ENCODE results near the gene ELOB. TPM values are rescaled to one million over a fixed set of nuclear protein-coding genes. Genes with fewer than 3 reads are reported as not detected.

ELOB gene
- total RNA-seq, 1 donor from 2014 or later, result 530 TPM

DNA sequence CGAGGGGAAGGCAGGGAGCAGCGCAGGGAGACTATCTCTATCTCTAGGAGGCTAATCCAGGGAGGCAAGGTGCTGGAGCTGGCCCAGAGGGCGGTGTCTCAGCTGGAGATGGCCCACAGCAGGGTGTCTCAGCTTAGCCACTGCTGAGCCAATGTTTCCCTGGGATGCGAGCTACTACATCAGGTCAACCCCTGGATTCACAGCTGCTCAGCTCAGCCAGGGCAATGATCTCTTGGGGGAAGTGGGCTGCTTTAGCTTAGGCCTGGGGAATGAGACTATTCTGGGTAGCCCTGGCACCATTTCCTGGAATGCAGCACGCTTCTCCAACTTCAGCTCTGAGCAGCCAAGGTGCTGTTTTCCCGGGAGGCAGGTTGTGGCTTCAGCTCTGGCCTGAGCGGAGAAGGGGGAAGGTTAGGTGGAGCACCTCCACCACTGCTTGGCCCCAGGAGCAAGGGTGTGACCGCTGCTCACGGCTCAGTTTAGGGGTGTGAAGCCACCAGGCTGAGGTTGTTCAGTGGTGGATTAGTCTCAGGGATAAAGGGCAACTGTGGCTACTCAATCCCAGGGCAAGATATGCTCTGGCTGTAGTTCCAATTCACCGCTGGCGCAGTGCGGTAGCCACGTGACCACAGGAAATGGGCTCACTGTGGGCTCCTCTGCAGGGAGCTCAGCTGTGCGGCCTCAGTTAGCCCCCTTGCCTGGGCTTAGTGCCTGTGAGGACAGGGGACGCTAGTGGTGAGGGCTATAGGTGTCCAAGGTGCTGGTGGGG is 34.8 kb upstream of the ELOB start:
- Histone ChIP-seq H3K9me3 (no peaks in the 10 kb centered on the region), H3K4me3 (no peak overlapping the region), H3K36me3 (no peaks in the 10 kb centered on the region), H3K27ac (no peak overlapping the region), H3K27me3 (no peaks in the 10 kb centered on the region), H3K4me1 (no peaks in the 10 kb centered on the region)
- DNase-seq (ENCODE audit: extremely low spot score in 2 of 2), result no peak
- TF ChIP-seq, protein P1, sequence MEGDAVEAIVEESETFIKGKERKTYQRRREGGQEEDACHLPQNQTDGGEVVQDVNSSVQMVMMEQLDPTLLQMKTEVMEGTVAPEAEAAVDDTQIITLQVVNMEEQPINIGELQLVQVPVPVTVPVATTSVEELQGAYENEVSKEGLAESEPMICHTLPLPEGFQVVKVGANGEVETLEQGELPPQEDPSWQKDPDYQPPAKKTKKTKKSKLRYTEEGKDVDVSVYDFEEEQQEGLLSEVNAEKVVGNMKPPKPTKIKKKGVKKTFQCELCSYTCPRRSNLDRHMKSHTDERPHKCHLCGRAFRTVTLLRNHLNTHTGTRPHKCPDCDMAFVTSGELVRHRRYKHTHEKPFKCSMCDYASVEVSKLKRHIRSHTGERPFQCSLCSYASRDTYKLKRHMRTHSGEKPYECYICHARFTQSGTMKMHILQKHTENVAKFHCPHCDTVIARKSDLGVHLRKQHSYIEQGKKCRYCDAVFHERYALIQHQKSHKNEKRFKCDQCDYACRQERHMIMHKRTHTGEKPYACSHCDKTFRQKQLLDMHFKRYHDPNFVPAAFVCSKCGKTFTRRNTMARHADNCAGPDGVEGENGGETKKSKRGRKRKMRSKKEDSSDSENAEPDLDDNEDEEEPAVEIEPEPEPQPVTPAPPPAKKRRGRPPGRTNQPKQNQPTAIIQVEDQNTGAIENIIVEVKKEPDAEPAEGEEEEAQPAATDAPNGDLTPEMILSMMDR (IDR thresholded peaks at IDR 0.05), result no peak
- TF ChIP-seq POLR2A (IDR thresholded peaks at IDR 0.05) (no peak), POLR2AphosphoS5 (IDR thresholded peaks at IDR 0.05; ENCODE audit: insufficient read depth in 1 of 2, low read depth in 1 of 2) (no peak)
- intact Hi-C loops (cut with DNase I), result no loop called here

GRCh38 chr16:2810651-2811050 is 33.6 kb upstream of the ELOB start:
- intact Hi-C loops (cut with DNase I), result no loop called here

GRCh38 chr16:2809149-2809760 is 32.2 kb upstream of the ELOB start:
- peaks cover 4% of the 10 kb centered on the region for H3K9me3 ChIP-seq
- H3K4me1 ChIP-seq, result no peaks in the 10 kb centered on the region
- no peak overlapping the region for H3K4me3 ChIP-seq
- H3K27ac ChIP-seq, result no peak overlapping the region
- TF ChIP-seq, protein P1 (IDR thresholded peaks at IDR 0.05), result no peak
- no peak for TF ChIP-seq POLR2A (IDR thresholded peaks at IDR 0.05)
- no peak for TF ChIP-seq POLR2AphosphoS5 (IDR thresholded peaks at IDR 0.05; ENCODE audit: insufficient read depth in 1 of 2, low read depth in 1 of 2)
- intact Hi-C loops (cut with DNase I), result no loop called here
- DNase-seq (ENCODE audit: extremely low spot score in 2 of 2), result no peak
- H3K27me3 ChIP-seq, result no peaks in the 10 kb centered on the region
- H3K36me3 ChIP-seq, result no peaks in the 10 kb centered on the region

More at GRCh38 chr16:2810651-2811050, 33.6 kb upstream of the ELOB start:
- H3K27me3 ChIP-seq, result no peaks in the 10 kb centered on the region
- TF ChIP-seq POLR2AphosphoS5 (IDR thresholded peaks at IDR 0.05; ENCODE audit: insufficient read depth in 1 of 2, low read depth in 1 of 2), result no peak
- TF ChIP-seq POLR2A (IDR thresholded peaks at IDR 0.05), result no peak
- TF ChIP-seq, protein P1 (IDR thresholded peaks at IDR 0.05), result no peak
- no peaks in the 10 kb centered on the region for H3K36me3 ChIP-seq
- DNase-seq (ENCODE audit: extremely low spot score in 2 of 2), result no peak
- H3K27ac ChIP-seq, result no peak overlapping the region
- H3K9me3 ChIP-seq, result no peaks in the 10 kb centered on the region
- H3K4me3 ChIP-seq, result no peak overlapping the region
- H3K4me1 ChIP-seq, result no peaks in the 10 kb centered on the region

DNA sequence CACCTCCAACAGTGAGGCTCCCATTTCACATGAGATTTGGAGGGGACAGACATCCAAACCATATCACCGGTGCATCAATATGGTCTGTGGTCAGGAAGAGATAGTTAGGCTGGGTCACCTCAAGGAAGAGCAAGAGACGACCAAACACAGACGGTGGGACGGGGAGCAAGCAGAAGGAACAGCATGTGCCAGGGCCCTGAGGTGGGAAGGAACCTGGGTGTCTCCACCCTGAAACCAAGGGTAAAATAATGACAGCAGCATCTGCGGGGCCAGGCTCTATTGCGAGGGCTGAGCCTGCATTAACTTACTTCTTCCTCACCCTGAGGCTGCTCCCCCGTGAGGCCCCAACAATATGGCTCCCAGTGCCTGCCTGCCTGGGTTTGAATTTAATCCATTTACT is 31.1 kb upstream of the ELOB start:
- H3K36me3 ChIP-seq, result no peaks in the 10 kb centered on the region
- no peaks in the 10 kb centered on the region for H3K4me1 ChIP-seq
- intact Hi-C loops (cut with DNase I), result no loop called here
- no peak for DNase-seq (ENCODE audit: extremely low spot score in 2 of 2)
- no peaks in the 10 kb centered on the region for H3K27me3 ChIP-seq
- TF ChIP-seq POLR2A (IDR thresholded peaks at IDR 0.05), result no peak
- TF ChIP-seq, protein P1 (IDR thresholded peaks at IDR 0.05), result no peak
- H3K9me3 ChIP-seq, result peaks cover 4% of the 10 kb centered on the region
- no peak overlapping the region for H3K27ac ChIP-seq
- no peak overlapping the region for H3K4me3 ChIP-seq

- TF ChIP-seq POLR2A (IDR thresholded peaks at IDR 0.05), result no peak
- TF ChIP-seq, protein P1 (IDR thresholded peaks at IDR 0.05), result no peak
- no peak for TF ChIP-seq POLR2AphosphoS5 (IDR thresholded peaks at IDR 0.05; ENCODE audit: insufficient read depth in 1 of 2, low read depth in 1 of 2)
- intact Hi-C loops (cut with DNase I), result no loop called here
- H3K4me1 ChIP-seq, result no peaks in the 10 kb centered on the region
- H3K9me3 ChIP-seq, result peaks cover 4% of the 10 kb centered on the region
- H3K4me3 ChIP-seq, result no peak overlapping the region
- DNase-seq (ENCODE audit: extremely low spot score in 2 of 2), result no peak
- H3K27ac ChIP-seq, result no peak overlapping the region
- no peaks in the 10 kb centered on the region for H3K36me3 ChIP-seq
- no peaks in the 10 kb centered on the region for H3K27me3 ChIP-seq
Observed at GRCh38 chr16:2806286-2806685, 29.2 kb upstream of the ELOB start.
